ENCODE results near the gene CLIC5. TPM values are rescaled to one million over a fixed set of nuclear protein-coding genes. Genes with fewer than 3 reads are reported as not detected.

CLIC5 gene
- total RNA-seq, 1 donor from 2014 or later, result not detected

DNA sequence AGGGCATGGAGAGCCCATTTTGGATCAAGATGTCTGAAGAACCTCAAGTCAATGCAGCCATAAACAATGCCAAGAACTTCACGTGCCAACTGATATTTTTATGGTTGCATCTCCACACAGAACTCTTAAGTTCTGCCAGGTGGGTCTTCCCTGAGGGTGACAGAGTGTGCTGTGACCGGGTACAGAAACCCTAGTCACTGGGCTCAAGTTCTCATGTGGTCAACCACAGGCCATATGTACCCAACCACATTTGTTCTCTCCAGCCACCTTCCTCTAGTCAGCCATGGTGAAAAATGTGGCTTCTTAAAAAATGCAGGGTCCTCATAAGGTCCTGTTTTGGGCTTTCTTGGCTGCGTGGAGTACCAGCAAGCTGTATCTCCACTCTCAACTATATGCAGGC, 48.9 kb downstream of the CLIC5 start:
- H3K9me3 Mint-ChIP-seq (ENCODE audit: unreplicated experiment), result no peaks in the 10 kb centered on the region
- DNase-seq (ENCODE audit: extremely low spot score, unreplicated experiment), result no peak
- TF ChIP-seq, protein P1, sequence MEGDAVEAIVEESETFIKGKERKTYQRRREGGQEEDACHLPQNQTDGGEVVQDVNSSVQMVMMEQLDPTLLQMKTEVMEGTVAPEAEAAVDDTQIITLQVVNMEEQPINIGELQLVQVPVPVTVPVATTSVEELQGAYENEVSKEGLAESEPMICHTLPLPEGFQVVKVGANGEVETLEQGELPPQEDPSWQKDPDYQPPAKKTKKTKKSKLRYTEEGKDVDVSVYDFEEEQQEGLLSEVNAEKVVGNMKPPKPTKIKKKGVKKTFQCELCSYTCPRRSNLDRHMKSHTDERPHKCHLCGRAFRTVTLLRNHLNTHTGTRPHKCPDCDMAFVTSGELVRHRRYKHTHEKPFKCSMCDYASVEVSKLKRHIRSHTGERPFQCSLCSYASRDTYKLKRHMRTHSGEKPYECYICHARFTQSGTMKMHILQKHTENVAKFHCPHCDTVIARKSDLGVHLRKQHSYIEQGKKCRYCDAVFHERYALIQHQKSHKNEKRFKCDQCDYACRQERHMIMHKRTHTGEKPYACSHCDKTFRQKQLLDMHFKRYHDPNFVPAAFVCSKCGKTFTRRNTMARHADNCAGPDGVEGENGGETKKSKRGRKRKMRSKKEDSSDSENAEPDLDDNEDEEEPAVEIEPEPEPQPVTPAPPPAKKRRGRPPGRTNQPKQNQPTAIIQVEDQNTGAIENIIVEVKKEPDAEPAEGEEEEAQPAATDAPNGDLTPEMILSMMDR (IDR thresholded peaks at IDR 0.05), result no peak
- H3K36me3 Mint-ChIP-seq (ENCODE audit: unreplicated experiment), result no peaks in the 10 kb centered on the region
- H3K27me3 Mint-ChIP-seq (ENCODE audit: unreplicated experiment), result no peaks in the 10 kb centered on the region
- peak overlapping the region; percentile 58 for H3K27ac Mint-ChIP-seq (ENCODE audit: unreplicated experiment)
- peaks cover 28% of the 10 kb centered on the region for H3K4me1 Mint-ChIP-seq (ENCODE audit: unreplicated experiment)
- no peak overlapping the region for H3K4me3 Mint-ChIP-seq (ENCODE audit: unreplicated experiment)

DNA sequence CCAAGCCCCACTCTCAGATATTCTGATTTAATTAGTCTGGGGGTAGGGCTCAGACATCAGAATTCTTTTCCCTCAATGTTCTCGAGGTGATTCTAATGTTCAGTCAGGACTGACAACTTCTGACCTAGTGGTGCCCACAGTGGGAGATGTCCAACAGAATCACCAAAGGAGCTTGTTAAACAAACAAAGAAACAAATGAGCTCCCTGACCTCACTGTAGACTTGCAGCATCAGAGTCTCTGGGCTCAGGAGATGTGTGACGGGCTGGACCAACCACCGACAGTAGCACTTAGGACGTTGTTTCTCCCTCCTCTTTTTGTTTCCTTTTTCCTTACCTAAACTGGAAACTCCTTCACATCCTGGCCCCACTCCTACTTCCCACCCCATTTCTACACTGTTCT, 49.3 kb downstream of the CLIC5 start:
- Mint-ChIP-seq H3K4me1 (ENCODE audit: unreplicated experiment) (peaks cover 28% of the 10 kb centered on the region), H3K27ac (ENCODE audit: unreplicated experiment) (peak overlapping the region; percentile 58), H3K9me3 (ENCODE audit: unreplicated experiment) (no peaks in the 10 kb centered on the region), H3K4me3 (ENCODE audit: unreplicated experiment) (no peak overlapping the region), H3K36me3 (ENCODE audit: unreplicated experiment) (no peaks in the 10 kb centered on the region), H3K27me3 (ENCODE audit: unreplicated experiment) (no peaks in the 10 kb centered on the region)
- TF ChIP-seq, protein P1 (IDR thresholded peaks at IDR 0.05), result no peak
- no peak for DNase-seq (ENCODE audit: extremely low spot score, unreplicated experiment)

DNA sequence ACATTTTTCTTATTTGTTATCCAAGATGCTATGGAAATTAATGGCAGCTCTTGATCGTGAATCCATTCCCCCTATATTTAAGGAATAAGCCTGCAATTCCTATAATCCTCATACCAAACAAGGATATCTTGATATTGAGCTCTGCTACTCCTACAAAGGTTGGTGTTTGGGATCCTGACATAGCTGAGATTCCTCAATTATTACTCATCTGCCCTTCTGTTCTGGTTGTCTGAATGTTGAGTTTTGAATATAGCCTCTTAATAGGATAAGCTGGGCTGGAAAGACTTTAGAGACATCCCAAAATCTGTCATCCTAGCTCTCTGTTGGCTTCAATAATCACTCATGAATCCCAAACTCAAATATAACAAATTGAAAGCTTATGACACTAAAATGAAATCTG, 49.9 kb downstream of the CLIC5 start:
- TF ChIP-seq, protein P1 (IDR thresholded peaks at IDR 0.05), result no peak
- Mint-ChIP-seq H3K36me3 (ENCODE audit: unreplicated experiment) (no peaks in the 10 kb centered on the region), H3K4me1 (ENCODE audit: unreplicated experiment) (peaks cover 28% of the 10 kb centered on the region), H3K4me3 (ENCODE audit: unreplicated experiment) (no peak overlapping the region), H3K27me3 (ENCODE audit: unreplicated experiment) (no peaks in the 10 kb centered on the region), H3K27ac (ENCODE audit: unreplicated experiment) (peak overlapping the region; percentile 58), H3K9me3 (ENCODE audit: unreplicated experiment) (no peaks in the 10 kb centered on the region)
- DNase-seq (ENCODE audit: extremely low spot score, unreplicated experiment), result no peak

DNA sequence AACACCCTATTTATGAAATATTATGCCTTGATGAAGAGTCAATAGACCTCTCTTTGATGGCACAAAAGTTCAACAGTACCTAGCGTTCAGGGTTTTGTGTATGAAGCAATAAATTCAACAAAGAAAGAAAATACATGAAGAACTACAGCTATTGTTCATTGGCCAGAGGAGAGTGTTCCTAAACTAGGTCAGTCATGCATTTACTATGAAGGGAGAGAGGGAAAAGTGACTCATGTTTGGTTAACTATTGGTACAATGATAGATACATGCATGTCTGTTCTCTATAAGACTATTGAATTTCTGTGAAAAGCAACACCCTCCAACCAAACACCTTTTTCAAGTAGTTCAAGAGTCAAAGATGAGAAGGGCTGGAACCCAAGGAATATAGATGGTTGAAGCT, 50.7 kb downstream of the CLIC5 start:
- Mint-ChIP-seq H3K27me3 (ENCODE audit: unreplicated experiment) (no peaks in the 10 kb centered on the region), H3K36me3 (ENCODE audit: unreplicated experiment) (no peaks in the 10 kb centered on the region), H3K27ac (ENCODE audit: unreplicated experiment) (no peak overlapping the region), H3K4me1 (ENCODE audit: unreplicated experiment) (peaks cover 23% of the 10 kb centered on the region), H3K4me3 (ENCODE audit: unreplicated experiment) (no peak overlapping the region), H3K9me3 (ENCODE audit: unreplicated experiment) (no peaks in the 10 kb centered on the region)
- DNase-seq (ENCODE audit: extremely low spot score, unreplicated experiment), result no peak
- TF ChIP-seq, protein P1 (IDR thresholded peaks at IDR 0.05), result no peak

DNA sequence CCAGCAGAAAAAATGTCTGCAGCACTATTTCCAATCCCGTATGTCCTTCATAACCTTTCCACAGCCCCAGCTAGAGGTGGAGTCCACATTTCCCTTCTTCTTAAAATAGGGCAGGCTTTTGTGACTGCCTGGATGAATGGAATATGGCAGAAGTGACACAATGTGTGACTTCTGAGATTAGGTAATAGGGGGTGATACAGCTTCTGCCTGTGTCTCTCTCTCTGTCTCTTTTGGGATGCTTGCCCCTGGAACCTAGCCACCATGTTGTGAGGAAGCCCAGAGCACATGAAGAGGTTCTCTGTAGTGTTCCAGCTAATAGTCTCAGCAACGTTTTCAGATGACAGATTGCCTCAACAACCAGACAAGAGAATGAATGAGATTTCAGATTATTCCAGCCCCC, 51.4 kb downstream of the CLIC5 start:
- Mint-ChIP-seq H3K36me3 (ENCODE audit: unreplicated experiment) (no peaks in the 10 kb centered on the region), H3K4me3 (ENCODE audit: unreplicated experiment) (no peak overlapping the region), H3K27me3 (ENCODE audit: unreplicated experiment) (no peaks in the 10 kb centered on the region), H3K4me1 (ENCODE audit: unreplicated experiment) (peaks cover 26% of the 10 kb centered on the region), H3K27ac (ENCODE audit: unreplicated experiment) (no peak overlapping the region), H3K9me3 (ENCODE audit: unreplicated experiment) (no peaks in the 10 kb centered on the region)
- TF ChIP-seq, protein P1 (IDR thresholded peaks at IDR 0.05), result no peak
- no peak for DNase-seq (ENCODE audit: extremely low spot score, unreplicated experiment)
